ENCODE data around the gene LIMA1.
"Not testable (repeated sequence)": the region's sequence is repeated elsewhere in the genome, so short reads cannot be mapped to it uniquely, and the experiment has no call there.

The LIMA1 gene

GRCh38 chr12:50285253-50285652, 1.9 kb upstream of the LIMA1 start:
- no peak for DNase-seq

- DNase-seq, result no peak
Measured at GRCh38 chr12:50282721-50283228, 545 bp downstream of the LIMA1 start.

GRCh38 chr12:50279501-50279900, 3.8 kb downstream of the LIMA1 start:
- DNase-seq, result no peak

GRCh38 chr12:50276912-50277671, 6.2 kb downstream of the LIMA1 start:
- no peak for DNase-seq

- no peak for DNase-seq
Measured at GRCh38 chr12:50276068-50276467, 7.3 kb downstream of the LIMA1 start.

DNA sequence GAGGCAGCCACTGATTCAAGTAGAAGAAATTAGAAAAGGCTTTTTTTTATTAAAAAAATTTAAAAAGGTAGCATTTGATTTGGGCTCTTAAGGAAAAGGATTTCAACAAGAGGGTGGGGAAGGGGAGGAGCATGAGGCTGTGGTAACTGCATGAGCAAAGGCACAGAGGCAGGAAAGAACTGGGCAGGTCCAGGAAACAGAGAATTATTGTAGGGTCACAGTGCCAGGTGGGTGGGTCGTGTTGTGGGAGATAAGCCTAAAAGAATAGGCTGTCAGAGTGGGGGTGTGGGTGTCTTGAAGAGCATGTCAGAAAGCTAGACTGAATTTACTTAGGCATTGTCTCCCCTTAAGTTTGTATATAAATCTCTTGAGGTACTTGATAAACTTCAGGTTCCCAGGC, 7.8 kb downstream of the LIMA1 start:
- DNase-seq, result no peak

GRCh38 chr12:50275127-50275526, 8.2 kb downstream of the LIMA1 start:
- not testable (repeated sequence) for DNase-seq

DNA sequence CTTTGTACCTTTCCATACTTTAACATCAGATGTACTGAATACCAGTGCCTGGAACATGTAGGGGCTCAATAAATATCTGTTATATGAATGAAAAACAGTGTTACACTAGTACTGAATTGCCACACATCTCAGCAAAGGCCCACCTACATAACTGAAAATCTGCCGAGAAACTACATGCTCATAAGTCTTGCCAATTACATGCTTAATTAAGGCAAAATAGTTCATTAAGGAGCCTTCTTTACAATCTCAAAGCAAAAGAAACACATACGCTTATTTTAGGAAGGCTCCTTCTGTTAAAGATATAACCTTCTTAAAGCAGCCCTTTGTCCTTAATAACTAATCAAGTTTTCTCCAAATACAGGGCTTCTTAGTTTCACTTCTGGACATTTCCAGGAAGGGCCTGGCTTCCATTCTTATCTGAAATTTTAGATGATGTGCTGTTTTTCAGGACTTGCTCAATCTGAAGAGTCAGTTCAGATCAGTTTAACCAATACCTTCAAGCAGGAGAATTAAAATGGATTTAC, 11.5 kb downstream of the LIMA1 start:
- DNase-seq, result no peak

GRCh38 chr12:50268482-50268881, 14.8 kb downstream of the LIMA1 start:
- DNase-seq, result no peak

- DNase-seq, result no peak
Measured at GRCh38 chr12:50265770-50266524, 17.4 kb downstream of the LIMA1 start.

- no peak for DNase-seq
Measured at GRCh38 chr12:50263832-50264231, 19.5 kb downstream of the LIMA1 start.

DNA sequence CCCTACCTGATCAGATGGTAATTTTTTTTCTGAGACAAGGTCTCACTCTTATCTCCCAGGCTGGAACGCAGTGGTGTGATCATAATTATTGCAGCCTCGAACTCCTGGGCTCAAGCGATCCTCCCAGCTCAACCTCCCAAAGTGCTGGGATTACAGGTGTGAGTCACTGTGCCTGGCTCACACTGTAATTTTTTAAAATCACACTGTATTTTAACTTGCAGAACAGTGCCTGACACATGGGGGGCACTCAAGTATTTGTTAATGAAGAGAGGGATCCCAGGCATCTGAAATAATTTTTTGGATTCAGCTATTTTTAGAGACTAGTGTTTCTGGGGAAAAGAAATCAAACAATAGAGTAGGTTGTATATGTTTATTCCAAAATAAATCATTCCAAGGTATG, 21.7 kb downstream of the LIMA1 start:
- no peak for DNase-seq

GRCh38 chr12:50258167-50258551, 25.2 kb downstream of the LIMA1 start:
- DNase-seq, result no peak

- no peak for DNase-seq
Measured at GRCh38 chr12:50257236-50258166, 25.8 kb downstream of the LIMA1 start.

- DNase-seq, result no peak
Measured at GRCh38 chr12:50256761-50257160, 26.6 kb downstream of the LIMA1 start.

DNA sequence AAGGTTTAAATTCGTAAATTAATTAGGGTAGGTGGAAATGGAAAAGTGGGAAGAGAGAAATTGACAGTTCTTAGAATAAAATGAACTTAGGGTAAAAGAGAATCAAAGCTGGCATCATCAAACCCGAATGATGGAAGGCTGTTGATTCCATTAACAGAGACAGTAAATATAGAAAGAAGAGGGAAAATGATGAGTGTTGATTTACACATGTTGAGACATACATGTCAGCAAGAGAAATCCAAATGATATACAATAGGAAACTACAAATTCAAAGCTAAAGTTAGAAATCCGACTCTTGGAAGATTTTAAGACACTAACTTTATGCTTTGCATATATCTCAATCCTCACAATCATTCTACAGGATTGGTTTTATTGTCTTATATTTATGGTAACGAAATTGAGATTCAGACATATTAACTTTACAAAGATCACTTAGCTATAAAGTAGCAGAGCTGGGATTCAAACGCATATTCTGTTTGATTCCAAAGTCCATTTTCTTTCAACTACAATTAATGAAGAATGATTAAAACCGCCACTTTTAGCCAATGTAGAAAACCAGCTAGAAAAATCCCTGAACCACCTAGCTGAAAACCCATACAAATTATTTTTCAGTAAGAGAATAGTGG, 30.2 kb downstream of the LIMA1 start:
- no peak for DNase-seq

GRCh38 chr12:50251619-50252252, 31.6 kb downstream of the LIMA1 start:
- DNase-seq, result no peak

DNA sequence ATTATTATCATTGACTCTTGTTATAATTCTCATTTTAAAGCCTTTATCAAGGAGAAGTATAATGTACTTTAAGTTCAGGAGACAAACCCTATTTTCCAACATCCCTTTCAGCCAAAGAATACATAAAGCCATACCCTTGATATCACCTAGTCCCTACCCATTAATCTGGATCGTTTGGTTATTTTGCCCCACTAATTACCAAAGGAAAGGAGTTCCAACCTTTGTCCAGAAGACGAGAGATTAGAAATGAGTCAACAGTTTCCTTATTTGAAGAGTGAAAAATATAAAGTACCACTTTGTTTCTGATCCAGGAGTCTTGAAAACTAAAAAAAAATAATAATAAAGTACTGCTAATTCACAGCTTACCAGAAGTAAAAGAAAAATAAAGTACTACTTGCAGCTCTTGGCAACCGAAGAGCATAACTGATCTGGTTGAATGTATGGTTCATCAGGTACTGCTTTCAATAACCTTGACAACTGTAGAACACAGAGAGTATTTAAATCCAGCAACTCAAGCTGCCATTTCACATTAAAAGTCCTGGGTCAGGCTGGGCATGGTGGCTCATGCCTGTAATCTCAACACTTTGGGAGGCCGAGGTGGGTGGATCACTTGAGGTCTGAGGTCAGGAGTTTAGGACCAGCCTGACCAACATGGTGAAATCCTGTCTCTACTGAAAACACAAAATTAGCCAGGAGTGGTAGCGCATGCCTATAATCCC, 33.7 kb downstream of the LIMA1 start:
- DNase-seq, result no peak

DNA sequence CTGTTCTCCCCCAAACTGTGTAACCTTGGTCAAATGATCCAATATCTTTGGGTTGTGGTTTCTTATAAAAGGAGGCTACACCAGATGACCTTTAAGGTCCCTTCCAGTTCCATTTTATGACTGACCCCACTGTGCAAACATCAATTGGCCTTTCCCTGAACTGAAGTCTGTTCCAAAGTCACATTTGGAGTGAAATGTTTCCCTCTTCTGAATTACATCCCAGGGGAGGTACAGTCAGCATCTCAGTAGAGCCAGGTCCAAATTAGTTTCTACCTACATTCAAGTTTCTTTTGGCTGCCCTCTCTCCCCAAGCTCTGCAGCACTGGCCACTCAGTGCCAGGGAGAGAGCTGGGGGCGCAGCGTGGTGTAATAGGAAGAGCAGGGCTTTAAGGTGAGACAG, 34.4 kb downstream of the LIMA1 start:
- no peak for DNase-seq

- no peak for DNase-seq
Measured at GRCh38 chr12:50248411-50248810, 34.9 kb downstream of the LIMA1 start.

DNA sequence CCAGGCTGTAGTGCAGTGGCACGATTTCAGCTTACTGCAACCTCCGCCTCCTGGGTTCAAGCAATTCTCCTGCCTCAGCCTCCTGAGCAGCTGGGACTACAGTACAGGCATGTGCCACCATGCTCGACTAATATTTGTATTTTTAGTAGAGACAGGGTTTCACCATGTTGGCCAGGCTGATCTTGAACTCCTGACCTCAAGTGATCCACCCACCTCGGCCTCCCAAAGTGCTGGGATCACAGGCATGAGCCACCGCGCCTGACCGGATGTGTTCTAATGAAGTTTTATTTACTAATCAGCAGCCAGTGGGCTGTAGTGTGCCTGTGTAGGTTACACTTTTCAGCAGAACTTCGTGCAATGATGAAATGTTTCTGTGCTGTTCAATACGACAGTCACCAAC, 35.7 kb downstream of the LIMA1 start:
- DNase-seq, result not testable (repeated sequence)
